GM12878 (cell line): ENCODE results near the gene RNF115. TPM values are rescaled to one million over a fixed set of nuclear protein-coding genes. Genes with fewer than 3 reads are reported as not detected.

ENCODE experiments used
- CBX3 ChIP-seq: fragments of 200-600 bp; sonication (generic); IDR thresholded peaks from 2 replicates; pipeline ENCODE4 v1.6.1; 2016; ENCODE audit warnings: low read depth, borderline replicate concordance
- MXI1 ChIP-seq: fragments of 150-350 bp; IDR thresholded peaks from 2 replicates; pipeline ENCODE4 v1.6.1; 2011; ENCODE audit warnings: low read depth, mild to moderate bottlenecking, inconsistent platforms, low read length, improper control_type of control experiment
- RAD21 ChIP-seq: IDR thresholded peaks from 2 replicates; pipeline ENCODE4 v1.6.1; 2011; ENCODE audit warnings: mild to moderate bottlenecking, low read depth, low read length, moderate library complexity; ENCODE audit not compliant: insufficient read depth
- RCOR1 ChIP-seq: conservative IDR thresholded peaks from 2 replicates; pipeline ENCODE4 v1.6.1; 2012; ENCODE audit warnings: low read depth, low read length, improper control_type of control experiment
- SMC3 ChIP-seq: IDR thresholded peaks from 2 replicates; pipeline ENCODE4 v1.6.1; 2011; ENCODE audit warnings: low read length, improper control_type of control experiment, borderline replicate concordance
- SREBF1 ChIP-seq: IDR thresholded peaks from 2 replicates; pipeline ENCODE4 v1.6.1; 2012; ENCODE audit warnings: mild to moderate bottlenecking, low read length
- ZBED1 ChIP-seq: IDR thresholded peaks from 2 replicates; pipeline ENCODE4 v1.6.1; 2016; ENCODE audit warnings: borderline replicate concordance
- ZNF622 ChIP-seq: fragments of 450-650 bp; IDR thresholded peaks from 2 replicates; pipeline ENCODE4 v1.6.1; 2017; ENCODE audit warnings: mild to moderate bottlenecking, inconsistent platforms
- polyA plus RNA-seq, 11 experiments: library from polyadenylated mRNA; depleted of rRNA in 4 of 11; unstranded in 6 of 11; stranded (reverse) in 5 of 11; fragments of >200 nt; fragmentation: Nextera tagmentation in 4 of 11; fragmentation: Illumina TruSeq in 1 of 11; extraction: Ambion mirVana in 4 of 11; extraction: Trizol in 1 of 11; gene quantifications; 1 replicate in 1 of 11; 2 replicates in 10 of 11; pipeline versions ENCODE4 v1.2.1 to v1.2.3, GENCODE V29; 2011 to 2016; ENCODE audit warnings: inconsistent platforms in 2 of 11, missing spikeins in 2 of 11, low read depth in 1 of 11
- total RNA-seq, 4 experiments: library from RNA; depleted of rRNA in 3 of 4; stranded (reverse); fragments of >200 nt in 3 of 4; fragmentation: Illumina TruSeq in 1 of 4; extraction: Trizol in 1 of 4; gene quantifications; 2 replicates each; pipeline versions ENCODE4 v1.2.1 to v1.2.3, GENCODE V29; 2013 to 2021
- TF ChIP-seq, protein P1 (sequence below): fragments of 450-650 bp; IDR thresholded peaks from 2 replicates; pipeline ENCODE4 v1.6.1; 2016; ENCODE audit warnings: mild to moderate bottlenecking, moderate library complexity, borderline replicate concordance
- TF ChIP-seq, protein P2 (sequence below): fragments of 450-650 bp; IDR thresholded peaks from 2 replicates; pipeline ENCODE4 v1.6.1; 2017; ENCODE audit warnings: mild to moderate bottlenecking, moderate library complexity
- TF ChIP-seq, protein P3 (sequence below): fragments of 450-650 bp; IDR thresholded peaks from 2 replicates; pipeline ENCODE4 v1.6.1; 2018; ENCODE audit warnings: borderline replicate concordance, mild to moderate bottlenecking; ENCODE audit not compliant: partially characterized antibody
- TF ChIP-seq, protein P4 (sequence below): fragments of 450-650 bp; formaldehyde crosslinking; IDR thresholded peaks from 2 replicates; pipeline ENCODE4 v1.5.0; 2022; ENCODE audit warnings: mild to moderate bottlenecking, missing genetic modification characterization

RNF115 gene
- total and polyA plus RNA-seq, 10 of the 15 experiments (the other 5 are each of a cell fraction or from before 2014, with no cell fraction given): 3.4 to 22.0 (median 12.9) TPM

DNA sequence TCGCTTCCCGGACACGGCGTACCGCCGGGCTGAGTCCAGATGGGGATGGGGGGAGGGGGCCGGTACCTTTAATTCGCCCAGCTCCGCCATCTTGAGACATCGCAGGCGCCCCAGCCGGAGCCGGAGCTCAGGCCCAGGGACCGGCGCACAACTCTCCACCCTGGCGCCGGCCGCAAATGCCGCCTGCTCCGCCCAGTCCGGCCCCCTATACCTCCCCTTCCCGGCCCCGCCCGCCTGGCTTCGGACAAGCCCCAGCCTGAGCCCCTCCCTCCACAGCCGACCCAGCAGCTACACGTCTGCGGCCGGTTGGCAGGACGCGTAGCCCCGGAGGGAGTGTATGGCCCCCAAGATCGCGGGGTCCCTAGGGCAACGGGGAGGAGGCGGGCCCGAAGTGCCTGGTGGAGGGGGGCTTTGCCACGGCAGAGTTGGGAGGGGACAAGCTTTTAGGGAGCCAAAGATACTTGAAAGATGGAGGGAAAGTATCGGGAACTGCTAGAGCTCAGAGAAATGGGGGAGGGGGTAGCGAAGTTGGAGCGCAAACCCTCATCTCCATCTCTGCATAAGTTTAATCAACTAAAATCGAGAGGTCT, 35.1 kb upstream of the RNF115 start, which contains the start of gene PIAS3 (continued):
- TF ChIP-seq, protein P1, sequence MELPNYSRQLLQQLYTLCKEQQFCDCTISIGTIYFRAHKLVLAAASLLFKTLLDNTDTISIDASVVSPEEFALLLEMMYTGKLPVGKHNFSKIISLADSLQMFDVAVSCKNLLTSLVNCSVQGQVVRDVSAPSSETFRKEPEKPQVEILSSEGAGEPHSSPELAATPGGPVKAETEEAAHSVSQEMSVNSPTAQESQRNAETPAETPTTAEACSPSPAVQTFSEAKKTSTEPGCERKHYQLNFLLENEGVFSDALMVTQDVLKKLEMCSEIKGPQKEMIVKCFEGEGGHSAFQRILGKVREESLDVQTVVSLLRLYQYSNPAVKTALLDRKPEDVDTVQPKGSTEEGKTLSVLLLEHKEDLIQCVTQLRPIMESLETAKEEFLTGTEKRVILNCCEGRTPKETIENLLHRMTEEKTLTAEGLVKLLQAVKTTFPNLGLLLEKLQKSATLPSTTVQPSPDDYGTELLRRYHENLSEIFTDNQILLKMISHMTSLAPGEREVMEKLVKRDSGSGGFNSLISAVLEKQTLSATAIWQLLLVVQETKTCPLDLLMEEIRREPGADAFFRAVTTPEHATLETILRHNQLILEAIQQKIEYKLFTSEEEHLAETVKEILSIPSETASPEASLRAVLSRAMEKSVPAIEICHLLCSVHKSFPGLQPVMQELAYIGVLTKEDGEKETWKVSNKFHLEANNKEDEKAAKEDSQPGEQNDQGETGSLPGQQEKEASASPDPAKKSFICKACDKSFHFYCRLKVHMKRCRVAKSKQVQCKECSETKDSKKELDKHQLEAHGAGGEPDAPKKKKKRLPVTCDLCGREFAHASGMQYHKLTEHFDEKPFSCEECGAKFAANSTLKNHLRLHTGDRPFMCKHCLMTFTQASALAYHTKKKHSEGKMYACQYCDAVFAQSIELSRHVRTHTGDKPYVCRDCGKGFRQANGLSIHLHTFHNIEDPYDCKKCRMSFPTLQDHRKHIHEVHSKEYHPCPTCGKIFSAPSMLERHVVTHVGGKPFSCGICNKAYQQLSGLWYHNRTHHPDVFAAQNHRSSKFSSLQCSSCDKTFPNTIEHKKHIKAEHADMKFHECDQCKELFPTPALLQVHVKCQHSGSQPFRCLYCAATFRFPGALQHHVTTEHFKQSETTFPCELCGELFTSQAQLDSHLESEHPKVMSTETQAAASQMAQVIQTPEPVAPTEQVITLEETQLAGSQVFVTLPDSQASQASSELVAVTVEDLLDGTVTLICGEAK: no peak
- TF ChIP-seq RCOR1 (0 out of 2 replicates have a peak, but pooled peaks have one; percentile 13), CBX3 (no peak), SREBF1 (no peak), SMC3 (no peak), MXI1 (peak; percentile 67), ZBED1 (no peak), ZNF622 (no peak), RAD21 (no peak)
- TF ChIP-seq, protein P2, sequence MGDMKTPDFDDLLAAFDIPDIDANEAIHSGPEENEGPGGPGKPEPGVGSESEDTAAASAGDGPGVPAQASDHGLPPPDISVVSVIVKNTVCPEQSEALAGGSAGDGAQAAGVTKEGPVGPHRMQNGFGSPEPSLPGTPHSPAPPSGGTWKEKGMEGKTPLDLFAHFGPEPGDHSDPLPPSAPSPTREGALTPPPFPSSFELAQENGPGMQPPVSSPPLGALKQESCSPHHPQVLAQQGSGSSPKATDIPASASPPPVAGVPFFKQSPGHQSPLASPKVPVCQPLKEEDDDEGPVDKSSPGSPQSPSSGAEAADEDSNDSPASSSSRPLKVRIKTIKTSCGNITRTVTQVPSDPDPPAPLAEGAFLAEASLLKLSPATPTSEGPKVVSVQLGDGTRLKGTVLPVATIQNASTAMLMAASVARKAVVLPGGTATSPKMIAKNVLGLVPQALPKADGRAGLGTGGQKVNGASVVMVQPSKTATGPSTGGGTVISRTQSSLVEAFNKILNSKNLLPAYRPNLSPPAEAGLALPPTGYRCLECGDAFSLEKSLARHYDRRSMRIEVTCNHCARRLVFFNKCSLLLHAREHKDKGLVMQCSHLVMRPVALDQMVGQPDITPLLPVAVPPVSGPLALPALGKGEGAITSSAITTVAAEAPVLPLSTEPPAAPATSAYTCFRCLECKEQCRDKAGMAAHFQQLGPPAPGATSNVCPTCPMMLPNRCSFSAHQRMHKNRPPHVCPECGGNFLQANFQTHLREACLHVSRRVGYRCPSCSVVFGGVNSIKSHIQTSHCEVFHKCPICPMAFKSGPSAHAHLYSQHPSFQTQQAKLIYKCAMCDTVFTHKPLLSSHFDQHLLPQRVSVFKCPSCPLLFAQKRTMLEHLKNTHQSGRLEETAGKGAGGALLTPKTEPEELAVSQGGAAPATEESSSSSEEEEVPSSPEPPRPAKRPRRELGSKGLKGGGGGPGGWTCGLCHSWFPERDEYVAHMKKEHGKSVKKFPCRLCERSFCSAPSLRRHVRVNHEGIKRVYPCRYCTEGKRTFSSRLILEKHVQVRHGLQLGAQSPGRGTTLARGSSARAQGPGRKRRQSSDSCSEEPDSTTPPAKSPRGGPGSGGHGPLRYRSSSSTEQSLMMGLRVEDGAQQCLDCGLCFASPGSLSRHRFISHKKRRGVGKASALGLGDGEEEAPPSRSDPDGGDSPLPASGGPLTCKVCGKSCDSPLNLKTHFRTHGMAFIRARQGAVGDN: no peak
- TF ChIP-seq, protein P3, sequence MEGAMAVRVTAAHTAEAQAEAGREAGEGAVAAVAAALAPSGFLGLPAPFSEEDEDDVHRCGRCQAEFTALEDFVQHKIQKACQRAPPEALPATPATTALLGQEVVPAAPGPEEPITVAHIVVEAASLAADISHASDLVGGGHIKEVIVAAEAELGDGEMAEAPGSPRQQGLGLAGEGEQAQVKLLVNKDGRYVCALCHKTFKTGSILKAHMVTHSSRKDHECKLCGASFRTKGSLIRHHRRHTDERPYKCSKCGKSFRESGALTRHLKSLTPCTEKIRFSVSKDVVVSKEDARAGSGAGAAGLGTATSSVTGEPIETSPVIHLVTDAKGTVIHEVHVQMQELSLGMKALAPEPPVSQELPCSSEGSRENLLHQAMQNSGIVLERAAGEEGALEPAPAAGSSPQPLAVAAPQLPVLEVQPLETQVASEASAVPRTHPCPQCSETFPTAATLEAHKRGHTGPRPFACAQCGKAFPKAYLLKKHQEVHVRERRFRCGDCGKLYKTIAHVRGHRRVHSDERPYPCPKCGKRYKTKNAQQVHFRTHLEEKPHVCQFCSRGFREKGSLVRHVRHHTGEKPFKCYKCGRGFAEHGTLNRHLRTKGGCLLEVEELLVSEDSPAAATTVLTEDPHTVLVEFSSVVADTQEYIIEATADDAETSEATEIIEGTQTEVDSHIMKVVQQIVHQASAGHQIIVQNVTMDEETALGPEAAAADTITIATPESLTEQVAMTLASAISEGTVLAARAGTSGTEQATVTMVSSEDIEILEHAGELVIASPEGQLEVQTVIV: no peak
- TF ChIP-seq, protein P4, sequence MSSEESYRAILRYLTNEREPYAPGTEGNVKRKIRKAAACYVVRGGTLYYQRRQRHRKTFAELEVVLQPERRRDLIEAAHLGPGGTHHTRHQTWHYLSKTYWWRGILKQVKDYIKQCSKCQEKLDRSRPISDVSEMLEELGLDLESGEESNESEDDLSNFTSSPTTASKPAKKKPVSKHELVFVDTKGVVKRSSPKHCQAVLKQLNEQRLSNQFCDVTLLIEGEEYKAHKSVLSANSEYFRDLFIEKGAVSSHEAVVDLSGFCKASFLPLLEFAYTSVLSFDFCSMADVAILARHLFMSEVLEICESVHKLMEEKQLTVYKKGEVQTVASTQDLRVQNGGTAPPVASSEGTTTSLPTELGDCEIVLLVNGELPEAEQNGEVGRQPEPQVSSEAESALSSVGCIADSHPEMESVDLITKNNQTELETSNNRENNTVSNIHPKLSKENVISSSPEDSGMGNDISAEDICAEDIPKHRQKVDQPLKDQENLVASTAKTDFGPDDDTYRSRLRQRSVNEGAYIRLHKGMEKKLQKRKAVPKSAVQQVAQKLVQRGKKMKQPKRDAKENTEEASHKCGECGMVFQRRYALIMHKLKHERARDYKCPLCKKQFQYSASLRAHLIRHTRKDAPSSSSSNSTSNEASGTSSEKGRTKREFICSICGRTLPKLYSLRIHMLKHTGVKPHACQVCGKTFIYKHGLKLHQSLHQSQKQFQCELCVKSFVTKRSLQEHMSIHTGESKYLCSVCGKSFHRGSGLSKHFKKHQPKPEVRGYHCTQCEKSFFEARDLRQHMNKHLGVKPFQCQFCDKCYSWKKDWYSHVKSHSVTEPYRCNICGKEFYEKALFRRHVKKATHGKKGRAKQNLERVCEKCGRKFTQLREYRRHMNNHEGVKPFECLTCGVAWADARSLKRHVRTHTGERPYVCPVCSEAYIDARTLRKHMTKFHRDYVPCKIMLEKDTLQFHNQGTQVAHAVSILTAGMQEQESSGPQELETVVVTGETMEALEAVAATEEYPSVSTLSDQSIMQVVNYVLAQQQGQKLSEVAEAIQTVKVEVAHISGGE (CRISPR knock-in tag): no peak
